Activated naive CD4-positive, alpha-beta T cell treated with Interleukin-2 at 50 U/mL for 16 hours (primary cell): Measurements from ENCODE around the gene SIM1.

Experiments
- DNase-seq: peaks from one replicate; pipeline ENCODE4 v3.0.0-alpha.2; 2020

The SIM1 gene, protein sequence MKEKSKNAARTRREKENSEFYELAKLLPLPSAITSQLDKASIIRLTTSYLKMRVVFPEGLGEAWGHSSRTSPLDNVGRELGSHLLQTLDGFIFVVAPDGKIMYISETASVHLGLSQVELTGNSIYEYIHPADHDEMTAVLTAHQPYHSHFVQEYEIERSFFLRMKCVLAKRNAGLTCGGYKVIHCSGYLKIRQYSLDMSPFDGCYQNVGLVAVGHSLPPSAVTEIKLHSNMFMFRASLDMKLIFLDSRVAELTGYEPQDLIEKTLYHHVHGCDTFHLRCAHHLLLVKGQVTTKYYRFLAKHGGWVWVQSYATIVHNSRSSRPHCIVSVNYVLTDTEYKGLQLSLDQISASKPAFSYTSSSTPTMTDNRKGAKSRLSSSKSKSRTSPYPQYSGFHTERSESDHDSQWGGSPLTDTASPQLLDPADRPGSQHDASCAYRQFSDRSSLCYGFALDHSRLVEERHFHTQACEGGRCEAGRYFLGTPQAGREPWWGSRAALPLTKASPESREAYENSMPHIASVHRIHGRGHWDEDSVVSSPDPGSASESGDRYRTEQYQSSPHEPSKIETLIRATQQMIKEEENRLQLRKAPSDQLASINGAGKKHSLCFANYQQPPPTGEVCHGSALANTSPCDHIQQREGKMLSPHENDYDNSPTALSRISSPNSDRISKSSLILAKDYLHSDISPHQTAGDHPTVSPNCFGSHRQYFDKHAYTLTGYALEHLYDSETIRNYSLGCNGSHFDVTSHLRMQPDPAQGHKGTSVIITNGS

DNA sequence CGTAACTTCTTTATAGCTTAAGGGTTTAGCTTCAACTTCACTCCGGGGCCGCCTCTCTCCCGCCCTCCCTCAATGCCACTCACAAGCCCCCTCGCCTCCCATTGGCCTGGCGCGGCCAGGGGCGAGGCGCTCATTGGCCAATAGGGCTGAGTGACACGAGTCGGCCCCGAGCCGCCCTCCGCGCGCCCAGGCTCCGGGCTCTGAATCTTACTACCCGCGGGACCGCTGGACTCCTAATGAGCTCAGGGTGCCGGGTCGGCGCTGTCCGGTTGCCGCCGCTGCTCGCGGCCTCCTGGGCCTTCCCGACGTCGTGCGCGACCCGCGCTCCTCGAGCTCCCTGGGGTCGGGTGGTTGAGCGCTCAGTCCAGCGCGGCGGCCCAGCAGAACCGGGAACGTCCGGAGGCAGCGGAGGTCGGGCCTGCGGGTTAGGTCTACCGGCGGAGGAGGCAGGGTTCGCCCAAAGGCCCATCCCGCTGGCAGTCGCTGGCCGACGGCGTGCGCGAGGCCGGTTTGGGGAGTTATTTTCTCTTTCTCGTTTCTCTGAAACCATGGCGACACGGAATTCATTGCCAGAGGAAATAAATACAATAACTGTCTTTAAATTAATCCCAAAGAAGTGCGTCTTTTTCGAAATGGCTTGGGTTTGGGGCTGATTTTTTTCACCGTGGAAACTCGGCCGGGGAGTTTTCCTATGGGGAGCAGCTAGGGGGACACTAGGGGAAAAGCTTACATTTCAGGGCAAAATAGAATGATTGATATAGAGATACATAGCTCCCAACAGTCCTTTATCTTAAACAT lies at the start of gene SIM1:
SIM1 (minus strand) TSS at position 19 of the 798 bp plus-strand sequence. CDS start 1,453 bp downstream, outside the sequence.
- DNase-seq: no peak

DNA sequence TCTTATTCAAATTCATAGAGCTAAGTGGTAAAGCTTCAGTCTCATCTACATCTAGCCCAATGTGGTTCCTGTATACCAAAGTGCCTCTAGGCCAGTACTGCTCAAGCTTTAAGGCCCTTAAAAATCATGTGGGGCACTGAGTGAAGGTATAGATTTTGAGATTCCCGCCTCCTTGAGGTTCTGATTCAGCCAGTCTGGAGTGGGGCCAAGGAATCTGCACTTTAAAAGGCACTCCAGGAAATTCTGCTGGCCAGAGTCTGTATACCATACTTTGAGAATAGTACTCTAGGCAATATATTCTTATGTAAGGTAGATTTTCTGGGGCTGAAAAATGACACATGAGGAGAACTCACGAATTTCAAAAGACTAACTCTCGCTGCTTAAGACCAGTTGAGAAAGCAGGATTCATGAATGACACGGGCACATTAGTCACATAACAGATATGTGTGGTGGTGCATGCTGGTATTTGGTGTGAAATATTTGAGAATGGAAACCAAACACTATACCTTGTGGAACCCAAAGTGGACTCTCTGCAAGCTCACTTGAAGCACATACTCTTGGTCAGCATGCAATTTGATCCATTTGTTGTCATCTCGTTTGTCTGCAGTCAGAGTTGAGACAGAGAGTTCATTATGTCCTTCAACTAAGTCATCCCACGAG lies 47.6 kb upstream of the SIM1 start:
- DNase-seq: no peak

DNA sequence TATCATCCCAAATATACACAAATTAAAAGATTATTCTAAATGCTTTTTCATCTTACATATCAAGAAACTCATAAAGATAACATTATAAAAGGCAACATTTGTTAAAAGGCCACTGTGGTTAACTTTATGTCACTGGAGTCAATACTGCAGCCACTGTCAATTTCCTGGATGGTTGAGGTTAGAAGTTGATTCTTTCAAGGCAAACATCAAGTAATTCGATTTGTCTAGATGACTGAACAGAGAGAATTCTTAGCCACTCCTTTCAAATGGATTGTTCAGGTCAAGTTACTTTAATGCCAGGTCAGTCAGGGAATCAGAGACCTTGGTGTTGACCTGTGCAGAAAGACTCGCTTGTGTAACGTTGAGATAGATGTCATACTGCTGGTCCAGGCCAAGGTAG lies 44.4 kb upstream of the SIM1 start:
- no peak for DNase-seq

DNA sequence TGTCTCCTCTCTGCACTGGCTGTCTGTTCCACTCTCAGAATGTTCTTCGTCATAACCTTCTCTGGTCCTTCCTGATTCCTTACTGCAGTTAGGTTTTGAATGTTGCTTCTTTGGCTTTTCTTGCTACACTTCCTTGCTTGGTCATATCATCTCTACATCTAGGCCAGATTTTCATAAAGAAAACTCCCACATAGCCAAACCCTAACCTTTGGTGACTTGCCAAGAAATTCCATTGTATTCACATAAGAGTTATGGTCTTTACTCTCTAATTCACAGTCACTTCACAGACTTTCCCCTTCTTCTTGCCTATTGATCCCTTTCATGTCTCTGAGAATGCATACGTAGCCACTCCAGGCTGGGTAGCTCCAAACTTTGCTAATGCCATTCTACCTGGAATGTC lies 41.9 kb upstream of the SIM1 start:
- DNase-seq: no peak

DNA sequence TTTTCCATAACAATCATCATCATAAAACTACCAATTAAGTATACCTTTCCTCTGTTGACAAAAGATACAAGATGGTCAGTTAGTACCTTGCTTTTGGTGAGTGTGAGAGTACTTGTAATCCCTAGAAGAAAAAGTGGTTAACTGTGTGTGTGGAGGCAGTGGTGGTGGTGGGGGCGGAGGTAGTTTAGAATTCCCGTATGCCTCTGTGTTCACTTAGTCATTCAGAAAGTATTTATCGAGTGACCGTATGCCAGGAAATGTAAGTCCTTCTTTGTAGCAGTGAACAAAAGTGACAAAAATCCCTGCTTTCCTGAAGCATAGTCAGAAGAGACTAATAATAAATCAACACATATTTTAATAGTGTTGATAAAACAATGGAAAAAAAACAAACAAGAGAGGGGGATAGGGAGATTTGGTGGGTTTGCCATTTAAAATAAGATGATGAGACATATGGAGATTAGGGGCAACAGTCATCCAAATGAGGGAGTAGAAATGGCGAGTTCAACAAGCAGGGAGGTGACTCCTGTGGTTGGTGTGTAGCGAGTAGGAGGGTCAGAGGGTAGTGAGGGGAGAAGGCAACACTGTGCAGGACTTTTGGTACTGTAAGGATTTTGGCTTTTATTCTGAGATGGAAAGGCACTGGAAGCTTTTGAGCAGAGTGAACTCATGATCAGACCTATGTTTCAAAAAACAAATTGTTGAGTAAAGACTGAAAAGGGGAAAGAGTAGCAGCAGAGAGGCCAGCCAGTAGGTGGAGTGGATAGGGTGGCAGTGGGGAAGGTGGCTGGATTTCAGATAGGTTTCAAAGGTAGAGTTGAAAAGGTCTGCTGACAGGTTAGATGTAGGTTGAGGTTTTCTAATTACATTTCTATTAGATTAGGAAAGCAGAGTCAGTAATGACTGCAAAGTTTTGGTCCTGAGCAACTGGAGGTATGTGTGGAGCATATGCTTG lies 40.3 kb upstream of the SIM1 start:
- no peak for DNase-seq

DNA sequence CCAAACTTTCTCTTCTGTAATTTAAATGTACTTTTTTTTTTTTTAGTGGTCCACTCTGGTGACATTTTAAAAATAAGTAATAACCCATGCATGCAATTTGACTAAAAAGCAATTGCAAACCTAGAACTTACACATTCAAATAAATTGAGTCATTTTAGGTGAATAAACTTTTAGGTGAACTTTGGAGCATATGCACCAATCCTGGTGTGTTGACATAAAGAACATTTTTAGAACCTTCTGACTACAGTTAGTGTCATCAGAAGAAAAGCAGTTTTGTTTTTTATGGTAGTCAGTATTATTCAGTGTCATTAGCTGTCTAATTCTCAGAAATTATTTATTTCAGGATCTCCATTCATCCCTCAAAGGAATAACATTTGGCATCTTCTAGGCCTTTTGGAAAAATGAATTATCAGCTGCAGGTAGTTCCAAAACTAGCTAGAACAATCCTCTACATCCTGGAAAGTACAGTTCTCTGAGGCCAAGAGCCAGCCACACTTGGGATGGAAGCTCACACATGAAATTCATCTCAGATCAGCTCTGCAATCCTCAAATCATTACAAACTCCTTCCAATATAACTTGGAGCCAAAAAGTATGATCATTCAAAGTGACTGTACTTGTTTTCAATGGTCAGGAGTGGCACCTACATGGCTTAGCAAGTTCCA lies 38.5 kb upstream of the SIM1 start:
- no peak for DNase-seq

DNA sequence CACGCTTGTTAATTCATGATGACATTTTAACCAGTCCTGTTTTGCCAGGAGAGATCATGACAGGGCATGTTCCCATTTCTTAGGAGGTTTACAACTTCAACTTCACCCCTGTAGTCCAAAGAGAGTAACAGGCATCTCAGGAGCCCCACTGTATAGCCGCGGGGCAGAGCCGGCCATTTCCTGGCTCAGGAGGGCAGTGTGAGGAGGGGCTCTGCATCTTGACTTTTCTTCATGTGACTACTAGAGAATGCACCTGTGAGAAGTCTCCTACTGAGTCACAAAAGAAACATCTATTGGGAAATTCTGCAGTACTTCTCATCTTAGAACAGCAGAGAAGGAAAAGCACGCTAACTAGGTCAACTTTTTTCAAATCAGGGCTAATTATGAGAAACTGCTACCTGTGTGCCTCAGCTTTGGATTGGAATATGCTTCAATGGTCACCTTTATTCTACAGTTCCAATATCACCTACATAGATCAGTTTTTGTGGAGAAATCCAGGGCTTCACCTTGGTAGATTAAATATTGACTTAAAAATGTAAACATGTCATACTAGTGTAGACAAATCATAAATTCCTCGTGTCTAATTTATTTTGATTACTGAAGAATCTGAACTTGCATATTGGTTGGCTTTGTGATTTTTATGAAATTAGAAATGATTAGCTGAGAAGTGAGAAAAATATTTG lies 28.6 kb upstream of the SIM1 start:
- DNase-seq: no peak

DNA sequence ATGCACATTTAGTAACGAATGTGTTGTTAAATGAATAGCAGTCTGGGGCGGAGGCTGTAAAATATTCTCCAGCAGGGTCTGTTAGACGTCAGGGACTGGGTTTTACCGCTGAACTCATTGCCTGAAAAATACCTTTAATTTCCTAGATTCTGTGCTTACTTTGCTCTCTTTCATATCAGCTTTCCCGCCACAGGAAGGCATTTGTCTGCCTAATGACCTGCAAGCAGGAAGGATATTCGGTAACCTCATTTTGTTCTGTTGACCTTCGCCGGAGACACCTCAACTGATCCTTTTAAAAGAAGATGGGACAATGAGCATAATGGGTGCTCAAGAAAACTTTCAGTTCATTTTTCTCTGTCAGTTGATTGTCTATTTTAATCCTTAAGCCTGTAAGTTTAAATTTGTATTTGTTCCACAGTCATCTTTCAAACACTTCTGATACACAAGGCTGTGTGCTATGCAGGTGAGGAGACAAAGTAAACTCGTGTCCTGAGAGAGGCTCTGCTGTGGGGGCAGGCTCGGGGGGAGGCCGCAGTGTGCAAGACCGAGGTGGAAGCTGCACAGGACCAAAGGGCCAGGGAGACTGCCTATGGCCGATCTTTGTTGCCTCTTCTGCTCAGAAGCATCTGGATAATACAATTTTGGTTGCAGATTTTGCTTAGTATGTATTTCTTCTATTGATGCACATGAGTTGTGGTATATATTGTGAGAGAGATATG lies 27.4 kb upstream of the SIM1 start:
- DNase-seq: no peak

DNA sequence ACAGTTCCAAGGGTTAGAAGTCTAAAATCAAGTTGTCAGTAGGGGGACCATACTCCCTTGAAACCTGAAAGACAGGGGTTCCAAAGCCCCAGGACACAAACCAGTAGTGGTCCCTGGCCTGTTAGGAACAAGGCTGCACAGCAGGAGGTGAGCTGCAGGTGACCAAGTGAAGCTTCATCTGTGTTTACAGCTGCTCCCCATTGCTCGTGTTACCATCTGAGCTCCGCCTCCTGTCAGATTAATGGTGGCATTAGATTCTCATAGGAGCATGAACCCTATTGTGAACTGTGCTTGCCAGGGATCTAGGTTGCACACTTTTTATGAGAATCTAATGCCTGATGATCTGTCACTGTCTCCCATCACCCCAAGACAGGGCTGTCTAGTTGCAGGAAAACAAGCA lies 25.3 kb upstream of the SIM1 start:
- no peak for DNase-seq

DNA sequence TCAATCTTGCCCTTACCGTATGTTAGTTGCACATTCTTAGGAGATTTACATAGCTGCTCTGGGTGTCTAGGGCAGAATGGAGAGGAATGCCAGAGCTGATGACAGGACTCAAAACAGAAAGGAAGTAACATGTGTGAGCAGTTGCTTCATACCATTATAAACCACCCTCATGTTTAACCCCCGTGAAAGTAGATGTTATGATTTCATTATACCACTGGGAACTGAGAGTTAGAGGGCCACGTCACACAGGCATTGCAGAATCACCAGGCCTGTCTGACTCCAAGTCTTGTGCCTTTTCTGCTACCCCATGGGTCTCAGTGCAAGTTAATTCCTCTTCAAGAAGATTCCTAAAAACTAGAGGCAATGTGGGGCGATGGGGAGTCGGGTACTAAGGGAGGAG lies 23.5 kb upstream of the SIM1 start:
- no peak for DNase-seq

DNA sequence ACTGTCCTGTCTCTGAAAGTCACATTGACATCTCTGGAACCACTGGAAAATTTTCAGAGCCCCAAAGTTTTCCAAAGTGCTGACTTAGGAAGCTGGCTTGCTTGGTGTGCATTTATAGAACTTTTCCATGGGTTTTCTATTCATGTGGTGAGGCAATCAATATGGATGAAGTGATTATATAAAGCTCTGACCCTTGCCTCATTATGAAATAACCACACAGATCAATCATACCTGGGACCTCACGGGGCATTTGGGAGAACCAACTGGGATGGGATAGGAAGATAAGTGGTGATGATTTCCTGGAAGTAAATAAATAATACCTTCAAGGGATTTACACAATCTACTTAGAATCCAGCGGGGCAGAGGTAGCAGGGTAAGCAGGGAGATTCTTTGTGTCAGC lies 22.9 kb upstream of the SIM1 start:
- no peak for DNase-seq

DNA sequence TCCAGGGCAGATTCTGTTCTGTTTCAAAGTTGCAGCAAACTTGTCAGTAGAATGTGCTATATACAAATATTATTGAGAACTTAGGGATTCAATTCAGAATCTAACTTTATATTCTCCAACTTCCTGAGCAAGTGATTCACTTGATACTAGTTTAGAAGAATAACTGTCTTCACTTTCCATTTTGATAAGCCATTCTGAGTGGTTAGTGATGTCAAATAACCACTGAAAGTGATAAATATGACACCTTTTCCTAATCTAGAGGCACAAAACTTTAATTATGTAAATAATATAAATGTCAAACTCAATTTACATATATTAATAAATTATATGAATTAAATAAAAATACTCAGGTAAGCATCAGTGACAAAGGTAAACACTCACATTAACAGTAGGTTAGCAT lies 20.5 kb upstream of the SIM1 start:
- no peak for DNase-seq

DNA sequence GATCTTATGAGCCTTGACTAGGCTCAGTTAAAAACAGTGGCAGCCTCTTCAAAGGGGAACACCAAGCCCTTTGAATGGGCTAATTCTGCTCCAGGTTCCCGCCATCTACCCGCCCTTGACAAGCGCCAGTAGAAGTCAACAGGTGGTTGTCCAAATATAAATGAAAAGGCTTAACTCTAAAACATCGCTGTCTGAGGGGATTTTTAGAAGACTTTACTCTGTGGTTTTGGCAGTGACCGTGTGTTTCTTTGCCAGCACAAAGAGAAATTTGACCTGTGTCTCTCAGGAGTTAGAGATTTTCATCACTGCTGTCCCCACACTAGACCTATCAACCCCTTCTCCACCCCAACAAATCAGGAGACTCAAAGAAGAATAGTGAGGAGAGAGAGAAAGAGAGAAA lies 19.8 kb upstream of the SIM1 start:
- DNase-seq: no peak

DNA sequence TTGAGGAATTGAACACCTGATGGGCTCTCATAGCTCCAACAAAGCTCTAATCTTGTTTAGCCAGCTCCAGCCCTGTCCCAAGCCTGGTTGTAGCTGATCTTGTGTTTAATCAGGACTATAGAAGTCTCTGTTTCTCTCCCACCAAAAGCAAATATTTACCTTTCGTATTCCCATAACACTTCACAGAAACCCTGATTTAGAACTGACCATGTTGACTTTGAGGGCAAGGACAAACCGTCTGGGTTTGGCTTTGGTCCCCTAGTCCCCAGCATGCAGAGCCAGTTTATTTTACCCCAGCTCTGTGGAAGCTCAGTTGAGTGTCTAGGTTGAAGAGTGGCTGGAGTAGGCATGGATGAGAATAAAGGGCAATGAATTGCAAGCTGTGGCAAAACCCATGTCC lies 18.0 kb upstream of the SIM1 start:
- no peak for DNase-seq

DNA sequence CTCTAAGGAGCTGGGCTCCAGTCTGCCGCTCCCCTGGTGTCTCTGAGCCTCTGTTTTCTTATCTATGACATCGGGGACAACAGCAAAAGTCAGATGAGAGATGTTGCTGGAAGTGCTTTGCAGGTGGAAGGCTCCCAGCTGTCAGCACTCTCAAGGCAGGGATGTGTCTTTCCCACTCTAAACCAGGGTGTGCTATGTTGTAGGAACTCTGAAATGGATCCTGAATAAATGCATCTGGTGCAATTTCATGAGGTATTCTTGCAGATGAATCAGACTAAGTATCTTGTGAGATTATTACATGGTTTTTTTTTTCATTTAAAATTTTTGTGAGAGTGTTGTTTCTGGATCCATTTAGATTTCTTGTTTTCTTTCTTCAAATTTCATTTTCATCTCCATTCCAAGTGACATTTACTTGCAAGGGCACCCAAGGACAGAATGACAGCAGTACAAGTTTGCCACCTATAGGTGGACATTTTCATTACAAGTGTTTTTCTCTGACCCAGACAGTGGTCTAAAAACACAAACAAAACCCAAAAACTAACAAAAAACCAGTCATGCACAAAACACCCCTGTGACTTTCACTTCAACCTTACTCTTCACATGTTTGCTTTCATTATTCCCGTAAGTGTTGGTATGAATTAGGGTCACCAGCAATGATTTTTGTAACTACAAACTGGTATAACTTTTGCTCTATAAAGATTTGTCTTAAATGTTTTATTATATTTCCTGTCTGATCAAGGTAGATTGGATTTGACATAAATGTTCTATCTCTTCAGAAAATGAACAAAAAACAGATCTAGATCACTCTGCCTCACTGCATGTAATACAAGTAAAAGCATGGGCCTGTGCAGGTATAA lies 14.7 kb upstream of the SIM1 start:
- no peak for DNase-seq

DNA sequence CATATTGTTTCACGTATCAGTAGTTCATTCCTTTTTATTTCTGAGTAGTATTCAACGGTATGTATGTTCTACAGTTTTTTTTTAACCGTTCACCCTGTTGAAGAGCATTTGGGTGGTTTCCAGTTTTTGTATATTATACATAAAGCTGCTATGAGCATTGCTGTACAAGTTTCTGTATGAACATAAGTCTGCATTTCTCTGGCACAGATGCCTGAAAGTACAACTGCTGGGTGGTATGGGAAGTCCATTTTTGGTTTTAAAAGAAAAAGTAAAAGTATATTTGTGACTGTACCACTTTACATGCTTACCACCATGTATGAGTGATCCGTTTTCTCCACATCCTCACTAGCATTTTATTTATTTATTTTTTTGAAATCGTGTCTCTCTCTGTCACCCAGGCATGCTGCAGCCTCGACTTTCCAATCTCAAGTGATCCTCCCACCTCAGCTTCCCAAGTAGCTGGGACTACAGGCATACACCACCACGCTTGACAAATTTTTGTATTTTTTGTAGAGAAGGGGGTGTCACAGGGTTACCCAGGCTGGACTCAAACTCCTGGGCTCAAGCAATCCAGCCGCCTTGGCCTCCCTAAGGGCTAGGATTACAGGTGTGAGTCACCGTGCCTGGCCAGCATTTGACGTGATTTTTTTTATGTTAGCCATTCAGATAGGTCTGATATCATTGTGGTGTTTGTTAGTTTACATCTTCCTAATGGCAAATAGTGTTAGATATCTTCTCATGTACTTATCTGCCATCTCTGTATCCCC lies 11.0 kb upstream of the SIM1 start:
- no peak for DNase-seq

DNA sequence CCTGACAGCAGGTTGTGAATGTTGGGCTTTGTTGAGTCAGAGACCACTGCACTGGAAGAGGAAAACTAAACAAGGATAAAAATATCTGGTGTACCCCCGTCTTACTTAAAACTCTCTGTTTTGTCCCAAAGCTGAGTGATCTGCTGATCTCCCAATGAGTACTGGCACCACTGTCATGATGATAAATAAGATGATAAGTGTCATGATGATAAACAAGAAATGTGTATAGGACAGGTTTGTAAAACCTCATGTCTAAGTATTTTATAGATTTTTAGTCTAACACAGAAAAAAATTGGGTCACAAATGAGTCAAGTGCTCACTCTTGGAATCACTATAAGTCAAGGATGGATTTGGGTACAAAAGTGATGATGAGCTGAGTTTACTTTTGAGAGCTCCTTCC lies 8.5 kb upstream of the SIM1 start:
- no peak for DNase-seq

DNA sequence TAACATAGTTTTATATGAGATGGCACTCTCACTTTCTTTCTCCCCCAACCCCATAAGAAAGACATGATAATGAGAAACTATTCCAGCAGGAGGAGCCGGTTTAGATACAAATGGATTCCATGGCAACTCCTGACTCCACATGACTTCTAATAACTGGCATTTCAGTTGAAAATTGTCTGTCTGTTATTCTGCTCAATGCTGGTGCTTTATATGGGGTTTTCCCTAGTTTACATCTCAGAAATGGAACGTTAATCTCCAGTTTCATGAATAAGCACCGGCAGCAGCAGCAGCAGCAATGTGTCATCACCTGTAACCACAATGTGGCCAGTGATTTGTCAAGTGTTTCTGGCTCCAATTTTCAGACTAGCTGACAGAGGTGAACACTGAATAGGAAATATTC lies 8.0 kb upstream of the SIM1 start:
- DNase-seq: peak; percentile 23
